Measurements from ENCODE around the gene RRBP1. TPM values are rescaled to one million over a fixed set of nuclear protein-coding genes. Genes with fewer than 3 reads are reported as not detected.

RRBP1 gene
- total and polyA plus RNA-seq, 2 of the 4 experiments (the other 2 are of a cell fraction) = 90.2 to 136 TPM

GRCh38 chr20:17637985-17638640 is 43.9 kb downstream of the RRBP1 start:
- Histone ChIP-seq H4K8ac (ENCODE audit: low read depth in 2 of 2, low read length in 2 of 2) (no peak overlapping the region), H4K5ac (ENCODE audit: low read depth, low read length) (no peak overlapping the region), H3K4me1 (ENCODE audit: control insufficient read depth, insufficient read depth, low read length) (no peaks in the 10 kb centered on the region; the same call in 1 of the 2 replicates), H3K23ac (ENCODE audit: low read depth, low read length) (no peak overlapping the region), H3K4me3 (ENCODE audit: insufficient read depth, low read depth, low read length) (no peak overlapping the region), H3K9me1 (ENCODE audit: insufficient read depth, low read length) (no peaks in the 10 kb centered on the region), H2BK5ac (ENCODE audit: low read depth, low read length, poor library complexity, severe bottlenecking) (no peak overlapping the region), H4K91ac (ENCODE audit: insufficient read depth, low read depth, low read length) (no peak overlapping the region), H3K56ac (ENCODE audit: extremely low read depth, insufficient read depth, low read length) (no peak overlapping the region), H3K79me1 (ENCODE audit: low read depth in 1 of 2, low read length in 2 of 2) (peaks cover 37 to 97% of the 10 kb centered on the region in 2 experiments), H3K27me3 (ENCODE audit: control insufficient read depth, insufficient read depth, low read length) (no peaks in the 10 kb centered on the region), H2AK5ac (ENCODE audit: low read depth, low read length) (no peak overlapping the region), H3K4ac (ENCODE audit: low read depth, low read length) (no peak overlapping the region), H3K9me3 (ENCODE audit: control insufficient read depth, insufficient read depth, low read length) (no peaks in the 10 kb centered on the region), H3K36me3 (ENCODE audit: control insufficient read depth, insufficient read depth, low read length) (peaks cover 95% of the 10 kb centered on the region), H2BK20ac (ENCODE audit: low read depth, low read length) (no peak overlapping the region), H3K27ac (ENCODE audit: insufficient read depth, low read length) (no peak overlapping the region), H2BK120ac (ENCODE audit: low read depth, low read length) (no peak overlapping the region), H3K9ac (ENCODE audit: low read depth, low read length) (no peak overlapping the region), H4K20me1 (ENCODE audit: insufficient read depth, low read length) (peaks cover 99% of the 10 kb centered on the region), H2AK9ac (replicated peaks; ENCODE audit: low read depth, low read length, poor library complexity) (no peak overlapping the region), H3K14ac (replicated peaks; ENCODE audit: low read depth, low read length) (no peak overlapping the region), H2BK15ac (ENCODE audit: low read depth, low read length) (no peak overlapping the region), H3K4me2 (ENCODE audit: low read depth, low read length) (no peak overlapping the region), H3K18ac (ENCODE audit: low read depth, low read length) (no peak overlapping the region), H2AFZ (replicated peaks; ENCODE audit: low read length, poor library complexity) (no peak overlapping the region)
- intact Hi-C loops (cut with micrococcal nuclease) = no loop called here
- TF ChIP-seq POLR2A (IDR thresholded peaks at IDR 0.05; ENCODE audit: low read depth, low read length) = no peak
- TF ChIP-seq MAZ (IDR thresholded peaks at IDR 0.05; ENCODE audit: borderline replicate concordance, low read depth, low read length) = no peak
- no peak for TF ChIP-seq FOS (IDR thresholded peaks at IDR 0.05; ENCODE audit: low read depth, low read length)
- TF ChIP-seq RCOR1 (IDR thresholded peaks at IDR 0.05; ENCODE audit: insufficient replicate concordance, low read length) = no peak
- no peak for TF ChIP-seq MAFK (IDR thresholded peaks at IDR 0.05; ENCODE audit: low read depth, low read length)
- no peak for TF ChIP-seq NFE2L2 (IDR thresholded peaks at IDR 0.05; ENCODE audit: low read depth, low read length)
- TF ChIP-seq BHLHE40 (IDR thresholded peaks at IDR 0.05; ENCODE audit: low read depth, low read length) = no peak
- TF ChIP-seq RFX5 (IDR thresholded peaks at IDR 0.05; ENCODE audit: low read depth, low read length) = no peak
- no peak for TF ChIP-seq CTCF (conservative IDR thresholded peaks at IDR 0.05; ENCODE audit: low read depth, low read length)
- TF ChIP-seq, protein P1, sequence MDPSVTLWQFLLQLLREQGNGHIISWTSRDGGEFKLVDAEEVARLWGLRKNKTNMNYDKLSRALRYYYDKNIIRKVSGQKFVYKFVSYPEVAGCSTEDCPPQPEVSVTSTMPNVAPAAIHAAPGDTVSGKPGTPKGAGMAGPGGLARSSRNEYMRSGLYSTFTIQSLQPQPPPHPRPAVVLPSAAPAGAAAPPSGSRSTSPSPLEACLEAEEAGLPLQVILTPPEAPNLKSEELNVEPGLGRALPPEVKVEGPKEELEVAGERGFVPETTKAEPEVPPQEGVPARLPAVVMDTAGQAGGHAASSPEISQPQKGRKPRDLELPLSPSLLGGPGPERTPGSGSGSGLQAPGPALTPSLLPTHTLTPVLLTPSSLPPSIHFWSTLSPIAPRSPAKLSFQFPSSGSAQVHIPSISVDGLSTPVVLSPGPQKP (IDR thresholded peaks at IDR 0.05; ENCODE audit: borderline replicate concordance, low read depth, low read length) = no peak
- no peak for TF ChIP-seq CEBPB (IDR thresholded peaks at IDR 0.05; ENCODE audit: low read depth, low read length)
- TF ChIP-seq SMC3 (IDR thresholded peaks at IDR 0.05; ENCODE audit: low read depth, low read length) = no peak
- TF ChIP-seq MXI1 (IDR thresholded peaks at IDR 0.05; ENCODE audit: borderline replicate concordance, low read depth, low read length) = no peak
- TF ChIP-seq USF2 (IDR thresholded peaks at IDR 0.05; ENCODE audit: low read depth, low read length) = no peak
- TF ChIP-seq RAD21 (IDR thresholded peaks at IDR 0.05; ENCODE audit: low read length) = no peak
- TF ChIP-seq CHD1 (IDR thresholded peaks at IDR 0.05; ENCODE audit: low read depth, low read length) = no peak
- POLR2A ChIA-PET (ENCODE audit: unreplicated experiment) = no interaction called here
- 96% methylated on average over 4 of the region's 13 CpGs; no CpG with 5 or more reads in 1 of the 2 experiments for WGBS, 2 experiments (ENCODE audit: extremely low coverage in 2 of 2, insufficient read length in 1 of 2)
- CTCF ChIA-PET = no interaction called here
- in situ Hi-C loops (cut with MboI; ENCODE audit: low sequenced_read_pairs) = loop anchor here (25.0 kb wide), 1 partner anchor 499 kb away; the partner anchor contains the start of genes KAT14 and PET117
- dilution Hi-C loops (cut with HindIII; ENCODE audit: low sequenced_read_pairs, unreplicated experiment) = no loop called here
- DNase-seq = no peak
- BruUV-seq (replicated peaks) = no TSS peak
- no peak for ATAC-seq (ENCODE audit: low read depth)
